Mucosa of descending colon (tissue), 3 donors: ENCODE measurements around the gene BCL11B. TPM values are rescaled to one million over a fixed set of nuclear protein-coding genes. Genes with fewer than 3 reads are reported as not detected.
A peak's percentile ranks its signal among the peaks of the same experiment; 100 is the strongest.

Experiments
- ATAC-seq: fragments of 200-7000 bp; cut with Tn5 transposase; one replicate; pipeline ENCODE4 v1.9.1; 2020; ENCODE audit warnings: mild to moderate bottlenecking, moderate library complexity
- DNase-seq, 3 donors: peaks; one replicate each; pipeline ENCODE4 v3.0.0-alpha.2; 2020
- H3K36me3 ChIP-seq: fragments of 200-600 bp; one replicate; pipeline ENCODE4 v1.8.0; 2021; ENCODE audit warnings: low read depth, mild to moderate bottlenecking
- H3K4me1 ChIP-seq: fragments of 200-600 bp; one replicate; pipeline ENCODE4 v1.8.0; 2021; ENCODE audit warnings: low read depth, mild to moderate bottlenecking
- H3K4me3 ChIP-seq: fragments of 200-600 bp; one replicate; pipeline ENCODE4 v1.8.0; 2021; ENCODE audit warnings: mild to moderate bottlenecking
- H3K9me3 ChIP-seq: fragments of 200-600 bp; one replicate; pipeline ENCODE4 v1.8.0; 2021; ENCODE audit warnings: mild to moderate bottlenecking
- CTCF ChIP-seq: fragments of 200-600 bp; IDR thresholded peaks from one replicate; pipeline ENCODE4 v1.8.0; 2022; ENCODE audit warnings: antibody characterized with exemption, mild to moderate bottlenecking
- intact Hi-C, 2 donors: fragments of 100-400 bp; cut with DNase I in 1 of 2; cut with micrococcal nuclease in 1 of 2; formaldehyde crosslinking; loops; one replicate each; pipeline versions ENCODE4 v1.11.0 to v1.11.1; 2022; cut with DNase I, micrococcal nuclease
- total RNA-seq, 3 donors: library from RNA; stranded (reverse); fragmentation: NEBNext Ultra II Directional in 2 of 3; extraction: Animal tissue kit (Norgen Biotek cat#: 25700) in 2 of 3; gene quantifications; one replicate each; pipeline versions ENCODE4 v1.2.1 to v1.2.4, GENCODE V29; 2021 to 2023
- donor health status: DM: no; HTN: no; CAD: no; lungs with moderate emphysema.
- donor health status: DM: no; HTN: no; CAD: no.
- donor health status: DM: no; HTN: yes; CAD: no.

BCL11B gene
- total RNA-seq, 3 donors from 2014 or later = 2.5 to 5.6 (median 4.9) TPM

GRCh38 chr14:99252940-99253868, 18.8 kb downstream of the BCL11B start:
- intact Hi-C loops = no loop called here
- H3K4me1 ChIP-seq = no peaks in the 10 kb centered on the region
- no peaks in the 10 kb centered on the region for H3K36me3 ChIP-seq
- no peak overlapping the region for H3K4me3 ChIP-seq
- no peak for TF ChIP-seq CTCF
- ATAC-seq (peak; percentile 51), DNase-seq (peak in 1 of 3 donors; percentile 26)
- no peaks in the 10 kb centered on the region for H3K9me3 ChIP-seq

GRCh38 chr14:99252443-99252939, 19.5 kb downstream of the BCL11B start:
- TF ChIP-seq CTCF = no peak
- ATAC-seq (no peak), DNase-seq (no peak)
- no peaks in the 10 kb centered on the region for H3K4me1 ChIP-seq
- H3K9me3 ChIP-seq = no peaks in the 10 kb centered on the region
- H3K36me3 ChIP-seq = no peaks in the 10 kb centered on the region
- H3K4me3 ChIP-seq = no peak overlapping the region
- intact Hi-C loops = no loop called here

- Histone ChIP-seq H3K4me3 (no peak overlapping the region), H3K9me3 (no peaks in the 10 kb centered on the region), H3K4me1 (no peaks in the 10 kb centered on the region), H3K36me3 (no peaks in the 10 kb centered on the region)
- intact Hi-C loops = no loop called here
- DNase-seq (no peak), ATAC-seq (no peak)
- TF ChIP-seq CTCF = no peak
Measured at GRCh38 chr14:99251721-99252120, 20.3 kb downstream of the BCL11B start.

GRCh38 chr14:99250636-99251208, 21.3 kb downstream of the BCL11B start:
- no peaks in the 10 kb centered on the region for H3K4me1 ChIP-seq
- H3K9me3 ChIP-seq = no peaks in the 10 kb centered on the region
- ATAC-seq (no peak), DNase-seq (peak in 1 of 3 donors; percentile 23)
- H3K4me3 ChIP-seq = no peak overlapping the region
- TF ChIP-seq CTCF = no peak
- H3K36me3 ChIP-seq = no peaks in the 10 kb centered on the region
- intact Hi-C loops = no loop called here

- H3K36me3 ChIP-seq = no peaks in the 10 kb centered on the region
- DNase-seq (no peak), ATAC-seq (no peak)
- H3K4me1 ChIP-seq = no peaks in the 10 kb centered on the region
- H3K9me3 ChIP-seq = no peaks in the 10 kb centered on the region
- no peak overlapping the region for H3K4me3 ChIP-seq
- intact Hi-C loops = no loop called here
- TF ChIP-seq CTCF = no peak
Measured at GRCh38 chr14:99249389-99249788, 22.6 kb downstream of the BCL11B start.
